ENCODE results near the gene CIAPIN1. TPM values are rescaled to one million over a fixed set of nuclear protein-coding genes. Genes with fewer than 3 reads are reported as not detected.

Gene CIAPIN1
- total RNA-seq, 1 donor from 2014 or later = 28.7 TPM

- H3K4me1 ChIP-seq = peaks cover 7 to 32% of the 10 kb centered on the region in 2 donors
- H3K4me3 ChIP-seq = no peak overlapping the region
- no peaks in the 10 kb centered on the region for H3K27me3 ChIP-seq
- peak in 1 of 2 donors; percentile 60 for DNase-seq (ENCODE audit: low spot score in 2 of 2)
- intact Hi-C loops (cut with DNase I) = loop anchor here (5.0 to 10.0 kb wide), 2 partner anchors 42 to 340 kb away; no protein-coding TSS in a partner anchor
- no peak overlapping the region for H3K27ac ChIP-seq
- no peak for TF ChIP-seq CTCF (IDR thresholded peaks at IDR 0.05)
- no peaks in the 10 kb centered on the region for H3K9me3 ChIP-seq
- H3K36me3 ChIP-seq = peaks cover 50% of the 10 kb centered on the region in 2 donors
Observed at GRCh38 chr16:57474671-57475661, 27.8 kb upstream of the CIAPIN1 start.

GRCh38 chr16:57473906-57474305 is 26.7 kb upstream of the CIAPIN1 start:
- Histone ChIP-seq H3K27ac (no peak overlapping the region), H3K9me3 (no peaks in the 10 kb centered on the region), H3K4me3 (no peak overlapping the region), H3K4me1 (peaks cover 6 to 26% of the 10 kb centered on the region in 2 donors), H3K27me3 (no peaks in the 10 kb centered on the region), H3K36me3 (peaks cover 61% of the 10 kb centered on the region in 2 donors)
- no peak for DNase-seq (ENCODE audit: low spot score in 2 of 2)
- intact Hi-C loops (cut with DNase I) = loop anchor here (10.0 kb wide), 1 partner anchor 341 kb away; no protein-coding TSS in a partner anchor
- no peak for TF ChIP-seq CTCF (IDR thresholded peaks at IDR 0.05)

GRCh38 chr16:57473176-57473840 is 26.1 kb upstream of the CIAPIN1 start:
- H3K36me3 ChIP-seq = peaks cover 64 to 67% of the 10 kb centered on the region in 2 donors
- no peak for TF ChIP-seq CTCF (IDR thresholded peaks at IDR 0.05)
- intact Hi-C loops (cut with DNase I) = loop anchor here (10.0 kb wide), 1 partner anchor 341 kb away; no protein-coding TSS in a partner anchor

GRCh38 chr16:57472665-57473060 is 25.5 kb upstream of the CIAPIN1 start:
- DNase-seq (ENCODE audit: low spot score in 2 of 2) = peak in 1 of 2 donors; percentile 44
- intact Hi-C loops (cut with DNase I) = loop anchor here (10.0 kb wide), 1 partner anchor 342 kb away; no protein-coding TSS in a partner anchor
- Histone ChIP-seq H3K27ac (peak overlapping the region in 1 of 2 donors; percentile 29), H3K9me3 (no peaks in the 10 kb centered on the region), H3K27me3 (no peaks in the 10 kb centered on the region), H3K4me3 (no peak overlapping the region), H3K36me3 (peaks cover 68 to 73% of the 10 kb centered on the region in 2 donors), H3K4me1 (peaks cover 6 to 13% of the 10 kb centered on the region in 2 donors)
- no peak for TF ChIP-seq CTCF (IDR thresholded peaks at IDR 0.05)

More at GRCh38 chr16:57473176-57473840, 26.1 kb upstream of the CIAPIN1 start:
- H3K9me3 ChIP-seq = no peaks in the 10 kb centered on the region
- no peaks in the 10 kb centered on the region for H3K27me3 ChIP-seq
- H3K4me1 ChIP-seq = peaks cover 6 to 20% of the 10 kb centered on the region in 2 donors
- peak in 1 of 2 donors; percentile 53 for DNase-seq (ENCODE audit: low spot score in 2 of 2)
- H3K4me3 ChIP-seq = no peak overlapping the region
- no peak overlapping the region for H3K27ac ChIP-seq

GRCh38 chr16:57471852-57472664 is 24.9 kb upstream of the CIAPIN1 start:
- Histone ChIP-seq H3K4me3 (no peak overlapping the region), H3K4me1 (peaks cover 2 to 7% of the 10 kb centered on the region in 2 donors), H3K36me3 (peaks cover 68 to 76% of the 10 kb centered on the region in 2 donors), H3K9me3 (no peaks in the 10 kb centered on the region), H3K27me3 (no peaks in the 10 kb centered on the region), H3K27ac (peak overlapping the region in 1 of 2 donors; percentile 29)
- no peak for TF ChIP-seq CTCF (IDR thresholded peaks at IDR 0.05)
- DNase-seq (ENCODE audit: low spot score in 2 of 2) = peak in 1 of 2 donors; percentile 56
- intact Hi-C loops (cut with DNase I) = loop anchor here (10.0 kb wide), 1 partner anchor 343 kb away; no protein-coding TSS in a partner anchor
